Immature natural killer cell (primary cell): ENCODE data around the gene KRT26. TPM values are rescaled to one million over a fixed set of nuclear protein-coding genes. Genes with fewer than 3 reads are reported as not detected.
"Not testable (repeated sequence)": the region's sequence is repeated elsewhere in the genome, so short reads cannot be mapped to it uniquely, and the experiment has no call there.

ENCODE experiments used
- DNase-seq, 3 donors: peaks; one replicate each; pipeline ENCODE4 v3.0.0; 2022; ENCODE audit warnings: mixed read lengths in 1 of 3
- H3K27ac Mint-ChIP-seq, 6 donors: one replicate each; pipeline ENCODE4 v1.8.0; 2020; ENCODE audit warnings: mixed read lengths in 6 of 6, mild to moderate bottlenecking in 5 of 6, inconsistent platforms in 4 of 6, moderate library complexity in 3 of 6
- H3K27me3 Mint-ChIP-seq, 3 donors: one replicate each; pipeline ENCODE4 v1.8.0; 2020 to 2021; ENCODE audit warnings: low read depth in 3 of 3, mild to moderate bottlenecking in 3 of 3, mixed read lengths in 3 of 3, moderate library complexity in 3 of 3, inconsistent platforms in 1 of 3
- H3K36me3 Mint-ChIP-seq, 3 donors: one replicate each; pipeline ENCODE4 v1.8.0; 2020; ENCODE audit warnings: mixed read lengths in 3 of 3, inconsistent platforms in 2 of 3, mild to moderate bottlenecking in 2 of 3
- H3K4me1 Mint-ChIP-seq, 2 donors: one replicate each; pipeline ENCODE4 v1.8.0; 2020; ENCODE audit warnings: inconsistent platforms in 2 of 2, mild to moderate bottlenecking in 2 of 2, mixed read lengths in 2 of 2, moderate library complexity in 1 of 2
- H3K4me3 Mint-ChIP-seq, 5 donors: one replicate each; pipeline ENCODE4 v1.8.0; 2020; ENCODE audit warnings: mild to moderate bottlenecking in 5 of 5, mixed read lengths in 5 of 5, inconsistent platforms in 3 of 5, moderate library complexity in 3 of 5
- H3K9me3 Mint-ChIP-seq, 6 donors: one replicate each; pipeline ENCODE4 v1.8.0; 2020; ENCODE audit warnings: mild to moderate bottlenecking in 6 of 6, mixed read lengths in 6 of 6, inconsistent platforms in 4 of 6, moderate library complexity in 3 of 6
- polyA plus RNA-seq, 3 donors: library from polyadenylated mRNA; unstranded; fragments of 300-500 nt; fragmentation: Illumina TruSeq; gene quantifications; one replicate each; pipeline ENCODE4 v1.2.3, GENCODE V29; 2021

The KRT26 gene, protein sequence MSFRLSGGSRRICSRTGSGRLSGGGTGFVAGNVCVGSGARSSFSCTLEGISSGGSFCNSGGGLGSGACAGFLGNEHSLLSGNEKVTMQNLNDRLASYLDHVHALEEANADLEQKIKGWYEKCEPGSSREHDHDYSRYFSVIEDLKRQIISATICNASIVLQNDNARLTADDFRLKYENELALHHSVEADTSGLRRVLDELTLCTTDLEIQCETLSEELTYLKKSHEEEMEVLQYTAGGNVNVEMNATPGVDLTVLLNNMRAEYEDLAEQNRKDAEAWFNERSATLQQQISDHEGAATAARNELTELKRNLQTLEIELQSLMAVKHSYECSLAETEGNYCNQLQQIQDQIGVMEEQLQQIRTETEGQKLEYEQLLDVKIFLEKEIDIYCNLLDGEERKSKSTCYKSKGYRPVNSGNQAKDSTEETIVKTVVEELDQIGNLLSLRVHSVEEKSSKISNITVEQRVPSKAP
- polyA plus RNA-seq: not detected

DNA sequence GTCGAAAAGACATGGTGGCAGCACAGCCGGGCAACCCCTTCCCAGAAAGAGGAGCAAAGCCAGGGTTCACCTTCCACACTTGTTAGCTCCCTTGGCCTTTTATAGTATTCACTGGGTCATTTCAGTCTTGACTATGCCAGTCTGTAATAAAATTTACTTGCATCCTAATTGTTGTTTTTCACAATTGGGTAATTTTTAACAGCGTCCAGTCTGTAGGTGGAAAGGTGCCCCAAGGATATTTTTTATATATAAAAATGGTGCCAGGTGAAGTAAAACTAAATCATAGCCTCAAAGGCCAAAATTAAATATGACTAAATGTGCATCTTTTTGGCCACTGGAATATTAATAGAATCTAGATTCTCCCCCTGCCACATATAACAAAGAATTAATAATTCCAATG lies at the start of gene KRT26:
Gene KRT26, minus strand, starts transcription at position 101 of the 400 bp plus-strand sequence. Its CDS starts 88 bp downstream, at position 13.
- no peak for DNase-seq
- H3K9me3 Mint-ChIP-seq: no peaks in the 10 kb centered on the region
- peaks cover 7 to 23% (median 14%) of the 10 kb centered on the region in 3 donors for H3K27me3 Mint-ChIP-seq
- no peaks in the 10 kb centered on the region for H3K4me1 Mint-ChIP-seq
- H3K27ac Mint-ChIP-seq: no peak within 1 kb of the TSS
- no peak within 1 kb of the TSS for H3K4me3 Mint-ChIP-seq
- H3K36me3 Mint-ChIP-seq: no peaks in the 10 kb centered on the region

GRCh38 chr17:40821536-40821935 lies 49.5 kb upstream of the KRT26 start:
- peaks cover 0 to 21% (median 4%) of the 10 kb centered on the region in 6 donors for H3K9me3 Mint-ChIP-seq
- H3K4me1 Mint-ChIP-seq: peaks cover 21 to 35% of the 10 kb centered on the region in 2 donors
- H3K4me3 Mint-ChIP-seq: no peak overlapping the region
- DNase-seq: no peak
- H3K27ac Mint-ChIP-seq: no peak overlapping the region
- H3K36me3 Mint-ChIP-seq: peaks cover 37 to 42% (median 41%) of the 10 kb centered on the region in 3 donors
- peaks cover 2 to 18% (median 11%) of the 10 kb centered on the region in 3 donors for H3K27me3 Mint-ChIP-seq

GRCh38 chr17:40820228-40820838 lies 48.3 kb upstream of the KRT26 start:
- peaks cover 38 to 44% (median 38%) of the 10 kb centered on the region in 3 donors for H3K36me3 Mint-ChIP-seq
- H3K27me3 Mint-ChIP-seq: peaks cover 2 to 20% (median 6%) of the 10 kb centered on the region in 3 donors
- peaks cover 0 to 21% (median 4%) of the 10 kb centered on the region in 6 donors for H3K9me3 Mint-ChIP-seq
- peak overlapping the region; percentile 8 to 86 (median 56) for H3K4me3 Mint-ChIP-seq
- no peak for DNase-seq
- H3K27ac Mint-ChIP-seq: peak overlapping the region in 3 of 6 donors; percentile 46 to 87 (median 64)
- peaks cover 21 to 35% of the 10 kb centered on the region in 2 donors for H3K4me1 Mint-ChIP-seq

DNA sequence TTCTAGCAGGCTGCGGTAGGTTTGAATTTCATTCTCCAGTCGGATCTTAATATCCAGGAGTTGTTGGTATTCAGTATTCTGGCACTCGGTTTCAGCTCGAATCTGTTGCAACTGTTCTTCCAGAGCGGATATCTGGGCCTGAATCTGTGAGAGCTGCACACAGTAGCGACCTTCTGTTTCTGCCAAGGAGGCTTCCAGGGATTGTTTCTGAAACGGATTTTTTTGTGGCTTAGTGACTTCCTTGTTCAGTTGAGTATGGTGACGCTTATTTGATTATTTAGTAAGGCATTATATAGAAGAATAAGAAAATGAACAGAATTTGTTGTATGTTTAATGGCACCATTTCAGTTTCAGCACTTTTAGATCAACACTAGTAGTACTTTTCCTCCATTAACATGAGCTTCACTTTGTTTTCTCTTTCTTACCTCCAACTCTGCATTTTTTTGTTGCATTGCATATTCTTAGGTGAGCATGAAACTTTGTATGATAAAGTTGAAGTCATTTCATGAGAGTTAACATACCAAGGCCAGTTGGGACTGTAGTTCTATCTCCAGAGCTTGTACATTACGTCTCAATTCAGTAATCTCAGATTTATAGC lies 47.6 kb upstream of the KRT26 start:
- Mint-ChIP-seq H3K9me3 (peaks cover 0 to 28% (median 6%) of the 10 kb centered on the region in 6 donors), H3K36me3 (peaks cover 38 to 44% (median 39%) of the 10 kb centered on the region in 3 donors), H3K4me3 (peak overlapping the region; percentile 80 to 90 (median 82)), H3K27me3 (peaks cover 2 to 20% (median 6%) of the 10 kb centered on the region in 3 donors), H3K27ac (peak overlapping the region; percentile 73 to 90 (median 85)), H3K4me1 (peaks cover 21 to 35% of the 10 kb centered on the region in 2 donors)
- no peak for DNase-seq

- Mint-ChIP-seq H3K27ac (peak overlapping the region; percentile 87 to 96 (median 90)), H3K27me3 (peaks cover 2 to 22% (median 10%) of the 10 kb centered on the region in 3 donors), H3K36me3 (peaks cover 33 to 41% (median 40%) of the 10 kb centered on the region in 3 donors), H3K4me1 (peaks cover 21 to 35% of the 10 kb centered on the region in 2 donors), H3K9me3 (peaks cover 0 to 35% (median 6%) of the 10 kb centered on the region in 6 donors), H3K4me3 (peak overlapping the region; percentile 90 to 98 (median 91))
- DNase-seq: peak; percentile 77 to 85 (median 81)
Measured at GRCh38 chr17:40818733-40819527, 46.9 kb upstream of the KRT26 start.

GRCh38 chr17:40818343-40818732 lies 46.3 kb upstream of the KRT26 start:
- Mint-ChIP-seq H3K27ac (peak overlapping the region; percentile 87 to 96 (median 90)), H3K36me3 (peaks cover 33 to 41% (median 39%) of the 10 kb centered on the region in 3 donors), H3K4me3 (peak overlapping the region; percentile 90 to 98 (median 91)), H3K27me3 (peaks cover 2 to 26% (median 12%) of the 10 kb centered on the region in 3 donors), H3K4me1 (peaks cover 21 to 35% of the 10 kb centered on the region in 2 donors), H3K9me3 (peaks cover 0 to 39% (median 6%) of the 10 kb centered on the region in 6 donors)
- DNase-seq: no peak

DNA sequence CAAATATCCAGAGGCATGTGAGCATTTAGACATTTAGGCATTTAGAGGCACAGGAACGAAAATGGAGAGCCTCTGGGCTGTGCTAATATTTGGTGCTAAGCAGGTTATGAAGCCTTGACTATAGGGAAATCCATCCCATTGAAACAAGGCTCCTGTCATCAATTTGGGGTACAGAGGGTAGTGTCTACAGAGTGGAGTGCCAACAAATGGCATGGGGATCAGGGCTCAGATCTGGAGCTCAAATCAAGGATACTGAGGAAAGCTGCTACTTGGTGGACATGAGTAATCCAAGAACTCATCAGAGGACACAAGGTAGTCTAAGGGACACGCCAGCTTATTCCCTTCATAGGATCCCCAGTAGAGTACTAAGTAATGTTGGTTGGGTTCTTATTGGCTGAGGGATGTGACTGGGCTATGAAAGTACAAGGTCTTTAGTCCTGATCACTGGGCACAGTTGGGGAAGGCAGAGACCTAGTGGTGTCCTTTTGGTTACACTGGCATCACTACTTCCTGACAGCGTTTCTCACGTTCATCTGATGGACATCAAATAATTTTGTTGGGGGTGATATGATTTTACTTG lies 45.2 kb upstream of the KRT26 start:
- peak overlapping the region in 4 of 6 donors; percentile 43 to 68 (median 59) for H3K27ac Mint-ChIP-seq
- DNase-seq: no peak
- H3K9me3 Mint-ChIP-seq: peaks cover 0 to 39% (median 6%) of the 10 kb centered on the region in 6 donors
- H3K36me3 Mint-ChIP-seq: peaks cover 29 to 36% (median 31%) of the 10 kb centered on the region in 3 donors
- peak overlapping the region; percentile 51 to 98 (median 90) for H3K4me3 Mint-ChIP-seq
- H3K4me1 Mint-ChIP-seq: peaks cover 21 to 35% of the 10 kb centered on the region in 2 donors
- H3K27me3 Mint-ChIP-seq: peaks cover 2 to 32% (median 16%) of the 10 kb centered on the region in 3 donors

GRCh38 chr17:40816569-40816968 lies 44.6 kb upstream of the KRT26 start:
- Mint-ChIP-seq H3K27ac (peak overlapping the region in 1 of 6 donors; percentile 36), H3K9me3 (peaks cover 0 to 39% (median 6%) of the 10 kb centered on the region in 6 donors), H3K27me3 (peaks cover 2 to 32% (median 20%) of the 10 kb centered on the region in 3 donors), H3K4me3 (peak overlapping the region in 2 of 5 donors; percentile 92 to 98), H3K4me1 (peaks cover 21 to 35% of the 10 kb centered on the region in 2 donors), H3K36me3 (peaks cover 24 to 34% (median 27%) of the 10 kb centered on the region in 3 donors)
- no peak for DNase-seq

- H3K27ac Mint-ChIP-seq: no peak overlapping the region
- peaks cover 21 to 33% of the 10 kb centered on the region in 2 donors for H3K4me1 Mint-ChIP-seq
- DNase-seq: no peak
- H3K27me3 Mint-ChIP-seq: peaks cover 8 to 33% (median 29%) of the 10 kb centered on the region in 3 donors
- no peak overlapping the region for H3K4me3 Mint-ChIP-seq
- H3K9me3 Mint-ChIP-seq: peaks cover 0 to 37% (median 6%) of the 10 kb centered on the region in 6 donors
- H3K36me3 Mint-ChIP-seq: peaks cover 24 to 28% (median 24%) of the 10 kb centered on the region in 3 donors
Measured at GRCh38 chr17:40815381-40815780, 43.4 kb upstream of the KRT26 start.

DNA sequence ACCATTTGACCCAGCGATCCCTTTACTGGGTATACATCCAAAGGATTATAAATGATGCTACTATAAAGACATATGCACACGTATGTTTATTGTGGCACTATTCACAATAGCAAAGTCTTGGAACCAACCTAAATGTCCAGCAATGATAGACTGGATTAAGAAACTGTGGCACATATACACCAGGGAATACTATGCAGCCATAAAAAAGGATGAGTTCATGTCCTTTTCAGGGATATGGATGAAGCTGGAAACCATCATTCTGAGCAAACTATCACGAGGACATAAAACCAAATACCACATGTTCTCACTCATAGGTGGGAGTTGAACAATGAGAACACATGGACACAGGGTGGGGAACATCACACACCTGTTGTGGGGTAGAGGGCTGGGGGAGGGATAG lies 42.7 kb upstream of the KRT26 start:
- Mint-ChIP-seq H3K27me3 (peaks cover 12 to 30% (median 28%) of the 10 kb centered on the region in 3 donors), H3K4me1 (peaks cover 18 to 25% of the 10 kb centered on the region in 2 donors)

GRCh38 chr17:40813804-40814203 lies 41.8 kb upstream of the KRT26 start:
- Mint-ChIP-seq H3K9me3 (peaks cover 0 to 27% (median 6%) of the 10 kb centered on the region in 6 donors), H3K4me3 (no peak overlapping the region), H3K27ac (no peak overlapping the region), H3K27me3 (peaks cover 10 to 33% (median 26%) of the 10 kb centered on the region in 3 donors), H3K4me1 (peaks cover 13 to 18% of the 10 kb centered on the region in 2 donors), H3K36me3 (peaks cover 21 to 23% (median 22%) of the 10 kb centered on the region in 3 donors)
- DNase-seq: no peak

More for the DNA sequence above, 42.7 kb upstream of the KRT26 start:
- Mint-ChIP-seq H3K36me3 (peaks cover 21 to 23% (median 22%) of the 10 kb centered on the region in 3 donors), H3K9me3 (peaks cover 0 to 31% (median 6%) of the 10 kb centered on the region in 6 donors)
- H3K27ac Mint-ChIP-seq, DNase-seq, H3K4me3 Mint-ChIP-seq: not testable (repeated sequence)

DNA sequence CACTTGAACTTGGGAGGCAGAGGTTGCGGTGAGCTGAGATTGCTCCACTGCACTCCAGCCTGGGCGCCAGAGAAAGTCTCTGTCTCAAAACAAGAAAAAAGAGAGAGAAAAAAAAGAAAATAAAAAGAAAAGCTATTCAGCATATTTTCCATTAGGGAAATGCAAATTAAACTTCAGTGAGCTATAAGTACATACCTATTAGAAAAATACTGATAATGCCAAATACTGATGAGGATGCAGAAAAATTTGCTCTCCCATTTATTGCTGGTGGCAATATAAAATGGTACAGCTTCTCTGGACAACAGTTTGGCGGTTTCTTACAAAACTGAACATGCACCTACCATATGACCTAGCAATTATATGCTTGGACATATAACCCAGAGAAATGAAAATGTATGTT lies 40.6 kb upstream of the KRT26 start:
- no peak for DNase-seq
- peaks cover 12 to 20% (median 13%) of the 10 kb centered on the region in 3 donors for H3K36me3 Mint-ChIP-seq

More for the DNA sequence above, 40.6 kb upstream of the KRT26 start:
- Mint-ChIP-seq H3K27me3 (peaks cover 10 to 31% (median 29%) of the 10 kb centered on the region in 3 donors), H3K4me1 (peaks cover 5 to 9% of the 10 kb centered on the region in 2 donors), H3K9me3 (peaks cover 0 to 27% (median 4%) of the 10 kb centered on the region in 6 donors), H3K4me3 (no peak overlapping the region), H3K27ac (no peak overlapping the region)
